ENCODE measurements around the gene ENO2.

ENO2 gene

GRCh38 chr12:6912164-6912935 is 2.0 kb upstream of the ENO2 start:
- no peak for TF ChIP-seq CTCF (conservative IDR thresholded peaks at IDR 0.05; ENCODE audit: low read depth, low read length)
- H3K4me3 ChIP-seq (ENCODE audit: low read depth, low read length), result no peak overlapping the region
- DNase-seq (ENCODE audit: low read depth), result no peak

- no peak for DNase-seq (ENCODE audit: low read depth)
- peak overlapping the region; percentile 69 for H3K4me3 ChIP-seq (ENCODE audit: low read depth, low read length)
- TF ChIP-seq CTCF (conservative IDR thresholded peaks at IDR 0.05; ENCODE audit: low read depth, low read length), result no peak
Observed at GRCh38 chr12:6914947-6915788, 788 bp downstream of the ENO2 start.

GRCh38 chr12:6915789-6916285 is 1.5 kb downstream of the ENO2 start:
- H3K4me3 ChIP-seq (ENCODE audit: low read depth, low read length), result no peak overlapping the region
- TF ChIP-seq CTCF (conservative IDR thresholded peaks at IDR 0.05; ENCODE audit: low read depth, low read length), result no peak
- DNase-seq (ENCODE audit: low read depth), result no peak

GRCh38 chr12:6916426-6917200 is 2.2 kb downstream of the ENO2 start:
- TF ChIP-seq CTCF (conservative IDR thresholded peaks at IDR 0.05; ENCODE audit: low read depth, low read length), result no peak
- no peak for DNase-seq (ENCODE audit: low read depth)
- no peak overlapping the region for H3K4me3 ChIP-seq (ENCODE audit: low read depth, low read length)

GRCh38 chr12:6917491-6918231 is 3.3 kb downstream of the ENO2 start:
- DNase-seq (ENCODE audit: low read depth), result no peak
- H3K4me3 ChIP-seq (ENCODE audit: low read depth, low read length), result no peak overlapping the region
- TF ChIP-seq CTCF (conservative IDR thresholded peaks at IDR 0.05; ENCODE audit: low read depth, low read length), result no peak

GRCh38 chr12:6919588-6919987 is 5.2 kb downstream of the ENO2 start:
- no peak for DNase-seq (ENCODE audit: low read depth)
- TF ChIP-seq CTCF (conservative IDR thresholded peaks at IDR 0.05; ENCODE audit: low read depth, low read length), result peak; percentile 9
- H3K4me3 ChIP-seq (ENCODE audit: low read depth, low read length), result no peak overlapping the region

Measured in choroid plexus epithelial cell (primary cell).